Smooth muscle cell of the brain vasculature (primary cell): ENCODE results near the gene ZMAT5.
"Not testable (repeated sequence)": the region's sequence is repeated elsewhere in the genome, so short reads cannot be mapped to it uniquely, and the experiment has no call there.

Experiments used
- DNase-seq: peaks from one replicate; pipeline ENCODE4 v3.0.0-alpha.2; 2012; ENCODE audit warnings: low read depth, low spot score

ZMAT5 gene

GRCh38 chr22:29786031-29786430 is 19.2 kb upstream of the ZMAT5 start:
- DNase-seq, result no peak

GRCh38 chr22:29784451-29785361 is 17.9 kb upstream of the ZMAT5 start:
- no peak for DNase-seq

- no peak for DNase-seq
Observed at GRCh38 chr22:29782061-29782845, 15.4 kb upstream of the ZMAT5 start.

- DNase-seq, result no peak
Observed at GRCh38 chr22:29780748-29781676, 14.2 kb upstream of the ZMAT5 start.

DNA sequence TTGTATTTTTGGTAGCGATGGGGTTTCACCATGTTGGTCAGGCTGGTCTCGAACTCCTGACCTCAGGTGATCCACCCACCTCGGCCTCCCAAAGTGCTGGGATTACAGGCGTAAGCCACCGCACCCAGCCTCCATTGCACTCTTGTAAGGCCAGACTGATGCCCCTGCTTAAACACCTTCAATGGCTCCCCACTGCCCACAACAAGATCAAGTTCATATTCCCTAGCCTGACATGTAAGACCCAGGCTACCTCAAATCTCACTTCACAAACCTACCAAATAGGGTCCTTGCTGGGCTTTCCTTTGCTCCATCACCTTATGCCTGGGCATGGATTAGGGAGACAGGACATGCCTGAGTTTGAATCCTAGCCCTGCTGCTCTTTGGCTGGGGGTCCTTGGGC is 13.4 kb upstream of the ZMAT5 start:
- no peak for DNase-seq

- no peak for DNase-seq
Observed at GRCh38 chr22:29773233-29773632, 6.4 kb upstream of the ZMAT5 start.

DNA sequence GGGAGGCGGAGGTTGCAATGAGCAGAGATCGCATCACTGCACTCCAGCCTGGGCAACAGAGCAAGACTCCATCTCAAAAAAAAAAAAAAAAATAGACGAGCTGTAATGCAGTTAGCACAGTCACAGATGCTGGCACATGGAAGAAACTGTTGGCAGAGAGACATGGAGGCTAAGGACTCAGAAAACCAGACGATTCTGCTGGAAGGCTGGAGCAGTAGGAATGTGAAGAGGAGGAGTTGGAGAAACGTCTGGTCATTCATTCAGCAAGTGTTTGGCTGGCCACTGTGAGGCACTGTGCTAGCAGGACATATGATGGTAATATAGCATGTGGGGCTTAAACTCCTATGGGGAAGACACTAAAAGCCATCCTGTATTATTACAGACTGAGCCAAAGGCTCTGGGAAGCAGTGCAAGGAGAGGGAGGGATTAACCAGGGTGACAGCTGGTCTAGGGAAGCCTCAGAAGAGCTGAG is 5.4 kb upstream of the ZMAT5 start:
- no peak for DNase-seq

- no peak for DNase-seq
Observed at GRCh38 chr22:29769723-29770321, 3.0 kb upstream of the ZMAT5 start.

- no peak for DNase-seq
Observed at GRCh38 chr22:29768052-29768693, 1.4 kb upstream of the ZMAT5 start.

GRCh38 chr22:29767171-29768051 is 604 bp upstream of the ZMAT5 start, which contains the start of gene UQCR10:
Gene UQCR10, plus strand, starts transcription at chr22:29767369. Its CDS starts 30 bp downstream, at chr22:29767399.
- peak; percentile 86 for DNase-seq

DNA sequence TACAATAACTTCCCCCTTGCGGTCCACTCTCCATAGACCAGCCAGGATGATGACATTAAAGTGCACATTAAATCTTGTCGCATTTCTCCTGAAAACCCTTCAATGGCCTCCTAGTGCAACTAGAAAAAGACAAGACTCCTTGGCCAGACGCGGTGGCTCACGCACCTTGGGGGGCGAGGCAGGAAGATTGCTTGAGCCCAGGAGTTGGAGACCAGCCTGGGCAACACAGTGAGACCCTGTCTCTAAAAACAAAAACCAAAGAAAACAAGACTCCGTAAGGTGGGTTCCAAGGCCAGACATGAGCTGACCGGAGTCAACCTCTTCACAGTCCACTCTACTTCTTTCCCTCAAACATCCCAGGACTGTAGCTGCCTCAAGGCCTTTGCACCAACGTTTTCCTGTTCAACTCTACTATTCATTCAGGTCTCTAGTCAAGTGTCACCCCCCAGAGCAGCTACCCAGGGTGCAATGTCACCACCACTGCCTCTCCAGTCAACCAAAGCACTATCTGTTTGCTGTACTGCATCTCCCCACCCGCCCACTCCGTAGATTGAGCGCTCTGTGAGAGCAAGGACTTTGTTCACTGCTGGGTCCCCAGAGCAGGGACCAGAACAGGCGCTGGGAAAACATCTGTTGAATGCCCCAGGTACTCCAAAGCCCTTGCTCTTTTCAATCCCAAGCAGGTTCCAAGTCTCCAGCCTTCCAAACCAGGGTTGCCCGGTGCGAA is 739 bp downstream of the ZMAT5 start:
- no peak for DNase-seq

DNA sequence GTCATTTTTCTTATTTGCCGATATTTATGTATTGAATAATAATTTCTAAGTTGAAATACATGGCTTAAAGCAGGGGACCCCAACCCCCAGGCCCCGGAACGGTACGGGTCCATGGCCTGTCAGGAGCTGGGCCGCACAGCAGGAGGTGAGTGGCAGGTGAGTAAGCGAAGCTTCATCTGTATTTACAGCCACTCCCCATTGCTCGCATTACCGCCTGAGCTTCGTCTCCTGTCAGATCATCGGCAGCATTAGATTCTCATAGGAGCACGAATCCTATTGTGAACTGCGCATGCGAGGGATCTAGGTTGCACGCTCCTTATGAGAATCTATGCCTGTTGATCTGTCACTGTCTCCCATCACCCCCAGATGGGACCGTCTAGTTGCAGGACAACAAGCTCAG is 4.5 kb downstream of the ZMAT5 start:
- no peak for DNase-seq

- no peak for DNase-seq
Observed at GRCh38 chr22:29758959-29759358, 7.8 kb downstream of the ZMAT5 start.

GRCh38 chr22:29758068-29758622 is 8.7 kb downstream of the ZMAT5 start:
- no peak for DNase-seq

DNA sequence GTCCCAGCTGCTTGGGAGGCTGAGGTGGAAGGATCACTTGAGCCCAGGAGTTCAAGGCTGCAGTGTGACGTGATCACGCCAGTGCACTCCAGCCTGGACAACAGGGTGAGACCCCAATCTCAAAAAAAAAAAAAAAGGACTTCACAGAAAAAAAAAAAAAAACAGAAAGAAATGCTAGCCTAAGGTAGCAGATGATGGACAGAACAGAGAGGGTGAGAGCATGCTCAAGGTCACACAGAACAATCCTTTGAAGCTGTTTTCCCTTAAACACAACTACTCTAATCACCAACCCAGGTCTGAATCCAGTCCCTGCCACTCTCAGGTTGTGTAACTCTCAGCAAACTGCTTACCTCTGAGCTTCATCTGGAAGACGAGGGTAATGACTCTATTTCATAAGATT is 9.7 kb downstream of the ZMAT5 start:
- DNase-seq, result no peak

GRCh38 chr22:29756341-29756740 is 10.5 kb downstream of the ZMAT5 start:
- no peak for DNase-seq

- no peak for DNase-seq
Observed at GRCh38 chr22:29755889-29756288, 10.9 kb downstream of the ZMAT5 start.

DNA sequence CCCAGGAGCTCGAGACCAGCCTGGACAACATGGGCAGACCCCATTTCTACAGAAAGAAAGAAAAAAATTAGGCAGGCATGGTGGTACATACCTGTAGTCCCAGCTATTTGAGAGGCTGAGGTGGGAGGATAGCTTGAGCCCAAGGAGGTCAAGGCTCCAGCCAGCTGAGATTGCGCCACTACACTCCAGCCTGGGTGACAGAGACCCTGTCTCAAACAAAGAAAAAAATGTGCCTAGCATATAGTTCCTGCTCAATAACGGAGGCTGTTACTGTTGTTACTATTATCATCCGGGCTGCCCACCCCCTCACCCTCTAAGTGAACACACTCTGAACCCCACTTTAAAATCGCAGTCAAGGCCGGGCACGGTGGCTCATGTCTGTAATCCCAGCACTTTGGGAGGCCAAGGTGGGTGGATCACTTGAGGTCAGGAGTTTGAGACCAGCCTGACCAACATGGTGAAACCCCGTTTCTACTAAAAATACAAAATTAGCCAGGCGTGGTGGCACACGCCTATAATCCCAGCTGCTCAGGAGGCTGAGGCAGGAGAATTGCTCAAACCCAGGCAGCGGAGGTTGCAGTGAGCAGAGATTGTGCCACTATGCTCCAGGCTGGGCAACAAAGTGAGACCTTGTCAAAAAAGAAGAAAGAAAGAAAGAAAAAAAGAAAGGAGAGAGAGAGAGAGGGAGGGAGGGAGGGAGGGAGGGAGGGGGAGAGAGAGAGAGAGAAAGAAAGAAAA is 12.0 kb downstream of the ZMAT5 start:
- DNase-seq, result not testable (repeated sequence)
